Stimulated activated CD8-positive, alpha-beta memory T cell treated with anti-CD3 and anti-CD28 coated beads, Interleukin-7, amount 100 ng/mL, for 24 hours (primary cell): ENCODE measurements around the gene EEF1A2.

ENCODE experiments used
- DNase-seq: peaks from one replicate; pipeline ENCODE4 v3.0.0-alpha.2; 2020; ENCODE audit warnings: low read depth

EEF1A2 gene

GRCh38 chr20:63452341-63452740 is 46.5 kb downstream of the EEF1A2 start:
- no peak for DNase-seq

GRCh38 chr20:63451821-63452220 is 47.1 kb downstream of the EEF1A2 start:
- DNase-seq = no peak

DNA sequence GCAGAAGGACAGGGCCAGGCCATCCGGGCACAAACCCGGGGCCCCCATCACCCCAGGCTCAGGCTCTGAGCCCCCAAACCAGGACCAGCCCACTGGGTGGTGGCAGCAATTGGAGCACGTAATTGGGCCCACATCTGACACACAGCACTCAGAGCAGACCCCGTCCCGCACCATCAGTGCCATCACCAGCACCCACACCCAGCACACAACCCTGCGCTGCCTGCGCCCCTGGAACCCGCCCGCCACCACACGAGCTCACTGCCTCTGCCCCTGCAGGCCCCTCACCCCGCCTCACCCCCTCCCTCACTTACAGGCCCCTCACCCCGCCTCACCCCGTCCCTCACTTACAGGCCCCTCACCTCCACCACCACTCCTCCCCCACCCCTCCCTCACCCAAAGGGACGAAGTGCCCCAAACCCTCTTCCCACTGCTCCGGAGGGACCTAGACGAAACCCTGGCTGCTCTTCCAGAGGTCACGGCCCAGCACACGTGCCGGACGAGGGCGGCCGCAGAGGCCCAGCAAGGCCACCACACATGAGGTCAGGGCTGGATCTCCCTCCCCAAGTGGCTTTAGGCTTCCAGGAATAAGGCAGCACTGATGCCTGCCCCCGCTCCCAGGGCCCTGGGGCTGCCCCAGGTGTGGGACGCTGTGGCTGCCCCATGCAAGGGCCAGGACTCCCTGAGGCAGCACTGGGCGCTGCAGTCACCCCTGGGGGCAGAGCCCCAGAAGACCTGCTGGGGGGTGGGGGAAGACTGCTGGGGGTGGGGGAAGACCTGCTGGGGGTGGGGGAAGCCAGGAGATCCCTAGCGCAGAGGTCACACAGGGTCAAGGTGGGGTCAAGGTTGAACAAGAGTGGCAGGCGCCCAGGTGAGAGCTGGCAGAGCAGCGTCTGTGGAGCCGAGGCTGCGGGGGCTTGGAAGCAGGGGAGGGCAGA is 48.8 kb downstream of the EEF1A2 start:
- DNase-seq = no peak

DNA sequence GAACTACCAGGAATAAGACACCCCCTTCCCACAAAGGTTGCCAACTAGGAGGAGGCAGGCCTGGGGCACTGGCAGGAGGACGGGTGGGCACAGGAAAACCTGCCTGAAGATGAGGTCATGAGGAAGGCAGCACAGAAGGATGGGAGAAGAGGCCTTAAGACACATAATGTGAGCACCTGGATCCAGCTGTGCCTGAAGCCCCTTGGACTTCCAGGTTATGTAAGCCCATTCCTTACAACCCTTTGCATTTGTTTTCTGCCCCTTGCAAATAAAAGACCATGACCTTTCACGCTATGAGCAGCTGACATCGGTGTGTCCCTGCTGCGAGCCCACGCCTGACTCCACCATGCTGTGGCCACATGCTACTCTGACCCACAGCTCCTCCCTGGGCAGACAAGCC is 49.9 kb downstream of the EEF1A2 start:
- no peak for DNase-seq

GRCh38 chr20:63448031-63448430 is 50.9 kb downstream of the EEF1A2 start:
- DNase-seq = no peak

DNA sequence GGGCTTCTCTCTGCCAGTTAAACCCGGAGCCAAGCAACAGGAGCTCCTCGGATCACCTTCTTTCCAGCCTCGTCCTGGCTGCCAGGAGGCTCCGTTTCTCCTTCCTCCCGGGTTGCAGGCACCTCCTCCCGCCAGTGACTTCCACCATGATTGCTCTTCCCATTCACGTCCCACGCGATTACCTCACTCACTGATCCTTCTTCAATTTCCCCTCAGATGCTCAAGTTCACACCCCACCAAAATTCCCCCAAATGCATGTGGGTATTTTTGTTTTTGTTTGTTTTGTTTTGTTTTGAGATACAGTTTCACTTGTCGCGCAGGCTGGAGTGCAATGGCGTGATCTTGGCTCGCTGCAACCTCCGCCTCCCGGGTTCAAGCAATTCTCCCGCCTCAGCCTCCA is 51.6 kb downstream of the EEF1A2 start:
- no peak for DNase-seq

- no peak for DNase-seq
Measured at GRCh38 chr20:63446216-63447024, 52.5 kb downstream of the EEF1A2 start.

- DNase-seq = no peak
Measured at GRCh38 chr20:63445075-63445734, 53.7 kb downstream of the EEF1A2 start.

DNA sequence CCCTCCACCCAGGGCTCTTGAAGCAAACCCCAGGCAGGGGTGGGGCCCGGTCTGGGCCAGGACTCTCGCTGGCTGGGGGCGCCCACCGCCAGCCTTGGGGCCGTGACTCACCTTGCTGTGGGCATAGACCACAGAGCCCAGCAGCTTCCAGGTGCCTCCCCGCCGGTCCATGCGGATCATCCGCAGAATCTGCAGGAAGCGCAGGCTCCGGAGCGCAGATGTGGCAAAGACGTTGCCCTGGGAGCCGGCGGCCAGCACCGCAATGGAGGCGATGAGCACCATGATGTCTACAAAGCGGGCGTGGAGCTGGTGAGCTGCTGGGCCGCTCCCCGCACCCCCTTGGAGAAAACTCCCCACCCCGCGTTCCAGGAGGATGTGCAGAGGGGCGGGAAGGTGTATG is 54.3 kb downstream of the EEF1A2 start:
- no peak for DNase-seq

- no peak for DNase-seq
Measured at GRCh38 chr20:63443606-63444395, 55.1 kb downstream of the EEF1A2 start.

- peak; percentile 30 for DNase-seq
Measured at GRCh38 chr20:63442100-63442493, 56.8 kb downstream of the EEF1A2 start.

DNA sequence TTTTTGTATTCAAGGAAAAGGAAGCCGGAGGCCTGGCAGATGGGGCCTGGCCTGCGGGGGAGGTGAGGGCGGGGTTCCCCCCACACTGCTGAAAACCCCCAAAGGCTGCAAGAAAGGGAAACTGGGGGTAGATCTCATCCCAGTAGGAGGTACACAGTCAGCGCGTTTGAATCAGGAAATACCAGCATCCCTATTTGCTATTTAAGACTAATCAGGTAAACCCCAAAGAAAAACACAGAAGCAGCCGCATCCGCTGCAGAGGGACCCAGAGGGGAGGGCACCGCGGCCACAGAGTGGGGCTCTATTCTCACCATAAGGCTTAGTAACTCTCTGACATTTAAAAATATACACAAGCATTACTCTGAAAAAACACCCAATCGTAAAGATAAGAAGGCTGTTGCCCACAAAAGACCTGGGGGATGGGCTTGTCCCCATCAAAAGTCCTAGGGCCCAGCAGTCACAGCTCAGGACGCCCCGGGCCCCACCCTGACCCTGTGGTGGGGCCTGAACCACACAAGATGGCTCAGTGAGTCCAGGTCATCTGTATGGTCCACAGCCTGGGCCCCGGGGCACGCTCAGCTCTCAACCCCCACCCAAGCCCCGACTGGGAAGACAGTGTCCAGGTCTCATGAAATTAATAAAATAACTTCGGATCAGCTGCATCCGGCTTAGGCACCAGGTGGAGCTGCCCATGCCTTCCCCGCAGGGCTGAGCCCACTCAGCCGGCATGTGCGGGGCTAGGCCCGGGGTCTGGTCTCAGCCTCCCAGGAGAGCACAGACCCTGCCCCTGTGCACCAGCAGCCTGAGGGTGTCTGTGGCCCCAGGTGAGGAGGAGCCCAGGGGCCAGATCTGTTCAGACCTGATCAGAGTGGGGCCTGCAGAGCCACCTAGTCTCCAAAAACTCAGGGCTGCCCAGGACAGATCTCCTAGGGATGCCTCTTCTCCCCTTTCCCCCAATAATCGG is 57.5 kb downstream of the EEF1A2 start:
- DNase-seq = peak; percentile 10

- no peak for DNase-seq
Measured at GRCh38 chr20:63440366-63440955, 58.4 kb downstream of the EEF1A2 start.

DNA sequence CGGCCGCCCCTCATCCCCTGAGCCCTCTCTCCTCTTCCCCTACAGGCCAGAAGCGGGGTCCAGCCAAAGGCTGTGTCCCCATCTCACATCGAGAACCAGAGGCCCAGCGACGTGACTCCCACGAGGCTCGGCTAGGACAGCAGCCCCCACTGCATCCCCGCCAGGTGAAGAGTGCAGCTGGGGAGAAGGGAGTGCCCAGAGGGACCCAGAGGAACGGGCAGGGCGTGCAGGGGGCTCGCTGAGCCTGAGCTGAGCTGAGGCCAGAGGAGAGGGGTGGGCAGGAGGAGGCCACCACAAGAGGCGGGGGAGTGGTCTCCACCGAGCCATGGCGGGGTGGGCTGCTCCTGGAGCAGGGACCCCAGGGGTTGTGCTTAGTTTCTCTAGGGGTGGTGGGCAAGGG is 59.0 kb downstream of the EEF1A2 start:
- DNase-seq = no peak

DNA sequence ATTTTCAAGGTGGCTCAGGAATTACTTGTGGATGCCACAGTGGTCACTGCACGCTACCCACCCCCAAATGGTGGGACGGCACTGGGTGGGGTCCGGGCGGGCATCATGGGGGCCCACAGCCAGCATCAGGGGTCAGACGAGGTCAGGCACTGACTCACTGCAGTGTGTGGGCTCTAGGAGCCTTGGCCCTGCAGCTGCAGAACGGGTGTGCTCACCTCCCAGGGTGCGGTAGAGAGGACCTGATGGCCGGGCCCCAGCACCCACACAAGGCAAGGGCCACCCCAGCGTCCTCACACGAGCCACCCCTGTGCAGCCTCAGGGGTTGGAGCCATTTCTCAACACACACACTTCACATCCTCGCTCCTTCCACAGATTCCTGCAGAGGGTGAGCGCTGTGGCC is 60.8 kb downstream of the EEF1A2 start:
- DNase-seq = no peak
